GM20000 (cell line): ENCODE results near the gene PRR12.
"Not testable (repeated sequence)": the region's sequence is repeated elsewhere in the genome, so short reads cannot be mapped to it uniquely, and the experiment has no call there.

Experiments used
- DNase-seq: peaks from one replicate; pipeline ENCODE4 v3.0.0; 2012; ENCODE audit warnings: low spot score
- TF ChIP-seq, protein P1 (sequence below): IDR thresholded peaks from 2 replicates; pipeline ENCODE4 v1.5.1; 2012; ENCODE audit warnings: mild to moderate bottlenecking, control low read depth; ENCODE audit errors: extremely low read depth, missing control alignments

Gene PRR12

DNA sequence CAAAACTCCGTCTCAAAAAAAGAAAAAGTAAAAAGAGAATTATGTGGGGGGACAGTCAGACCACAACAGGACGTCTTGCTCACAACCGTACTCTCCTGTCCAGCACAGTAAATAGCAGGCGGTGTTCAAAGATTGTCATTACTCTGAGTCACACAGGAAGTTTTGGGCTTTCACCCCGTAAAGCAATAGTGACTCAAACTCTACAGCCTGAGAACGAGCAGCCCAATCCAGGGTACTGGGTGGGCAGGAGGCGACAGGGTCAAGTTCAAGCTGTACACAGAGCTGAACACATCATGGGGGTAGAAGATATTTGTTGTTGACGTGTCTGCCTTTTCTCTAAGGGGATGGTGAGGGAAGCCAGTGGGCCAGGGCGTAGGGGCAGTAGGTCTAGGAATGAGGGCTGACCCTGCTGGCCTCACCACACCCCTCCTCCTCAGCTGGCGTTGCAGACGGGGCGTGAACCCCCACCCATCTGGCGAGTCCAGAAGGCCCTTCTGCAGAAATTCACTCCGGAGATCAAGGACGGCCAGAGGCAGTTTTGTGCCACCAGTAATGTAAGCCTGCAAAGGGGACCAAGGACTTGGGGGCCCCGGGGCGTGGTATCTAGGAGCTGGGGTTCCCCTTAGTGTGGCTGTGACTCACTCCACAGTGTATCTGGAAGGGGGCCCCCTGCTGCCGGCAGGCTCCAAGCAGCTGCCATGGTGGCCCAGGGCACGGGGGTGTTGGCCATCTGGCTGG, 23.3 kb downstream of the PRR12 start:
- TF ChIP-seq, protein P1, sequence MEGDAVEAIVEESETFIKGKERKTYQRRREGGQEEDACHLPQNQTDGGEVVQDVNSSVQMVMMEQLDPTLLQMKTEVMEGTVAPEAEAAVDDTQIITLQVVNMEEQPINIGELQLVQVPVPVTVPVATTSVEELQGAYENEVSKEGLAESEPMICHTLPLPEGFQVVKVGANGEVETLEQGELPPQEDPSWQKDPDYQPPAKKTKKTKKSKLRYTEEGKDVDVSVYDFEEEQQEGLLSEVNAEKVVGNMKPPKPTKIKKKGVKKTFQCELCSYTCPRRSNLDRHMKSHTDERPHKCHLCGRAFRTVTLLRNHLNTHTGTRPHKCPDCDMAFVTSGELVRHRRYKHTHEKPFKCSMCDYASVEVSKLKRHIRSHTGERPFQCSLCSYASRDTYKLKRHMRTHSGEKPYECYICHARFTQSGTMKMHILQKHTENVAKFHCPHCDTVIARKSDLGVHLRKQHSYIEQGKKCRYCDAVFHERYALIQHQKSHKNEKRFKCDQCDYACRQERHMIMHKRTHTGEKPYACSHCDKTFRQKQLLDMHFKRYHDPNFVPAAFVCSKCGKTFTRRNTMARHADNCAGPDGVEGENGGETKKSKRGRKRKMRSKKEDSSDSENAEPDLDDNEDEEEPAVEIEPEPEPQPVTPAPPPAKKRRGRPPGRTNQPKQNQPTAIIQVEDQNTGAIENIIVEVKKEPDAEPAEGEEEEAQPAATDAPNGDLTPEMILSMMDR = no peak
- no peak for DNase-seq

DNA sequence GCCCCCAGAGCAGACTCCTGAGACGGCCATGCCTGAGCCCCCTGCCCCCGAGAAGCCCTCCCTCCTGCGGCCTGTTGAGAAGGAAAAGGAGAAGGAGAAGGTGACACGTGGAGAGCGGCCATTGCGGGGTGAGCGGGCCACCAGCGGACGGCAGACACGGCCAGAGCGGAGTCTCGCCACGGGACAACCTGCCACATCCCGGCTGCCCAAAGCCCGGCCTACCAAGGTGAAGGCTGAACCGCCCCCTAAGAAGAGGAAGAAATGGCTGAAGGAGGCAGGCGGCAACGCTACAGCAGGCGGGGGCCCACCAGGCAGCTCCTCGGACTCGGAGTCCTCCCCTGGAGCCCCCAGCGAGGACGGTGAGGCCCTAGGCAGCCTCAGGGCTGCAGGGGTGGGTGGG, 24.9 kb downstream of the PRR12 start:
- DNase-seq = no peak
- TF ChIP-seq, protein P1 = no peak

DNA sequence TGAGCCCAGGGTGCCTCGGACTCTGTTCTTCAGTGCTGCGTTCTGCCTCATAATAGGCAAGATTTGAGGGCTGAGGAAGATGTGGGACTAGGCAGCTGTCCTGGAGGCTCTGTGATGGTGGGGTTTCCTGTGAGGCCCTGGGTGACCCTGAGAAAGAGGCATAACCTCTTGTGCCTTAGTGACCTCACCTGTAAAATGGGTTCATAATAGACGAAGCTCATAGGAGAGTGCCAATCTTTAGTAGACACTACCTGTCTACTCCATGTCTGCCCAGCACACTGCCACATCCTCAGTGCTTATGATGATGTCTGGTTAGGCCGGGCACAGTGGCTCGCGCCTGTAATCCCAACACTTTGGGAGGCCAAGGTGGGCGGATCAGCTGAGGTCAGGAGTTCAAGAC, 25.6 kb downstream of the PRR12 start:
- TF ChIP-seq, protein P1 = no peak

DNA sequence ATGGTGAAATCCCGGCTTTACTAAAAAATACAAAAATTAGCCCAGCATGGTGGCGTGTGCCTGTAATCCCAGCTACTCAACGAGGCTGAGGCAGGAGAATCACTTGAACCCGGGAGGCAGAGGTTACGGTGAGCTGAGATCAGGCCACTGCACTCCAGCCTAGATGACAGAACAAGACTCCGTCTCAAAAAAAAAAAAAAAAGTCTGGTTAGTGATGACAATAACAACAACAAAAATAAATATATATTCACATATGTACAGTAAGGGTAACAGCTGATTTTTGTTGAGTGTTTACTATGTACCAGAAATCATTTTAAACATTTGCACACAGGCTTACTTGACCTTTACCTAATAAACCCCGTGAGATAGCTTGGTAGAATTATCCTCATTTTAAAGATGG, 26.0 kb downstream of the PRR12 start:
- DNase-seq = no peak
- TF ChIP-seq, protein P1 = no peak

More for the DNA sequence above, 25.6 kb downstream of the PRR12 start:
- no peak for DNase-seq

DNA sequence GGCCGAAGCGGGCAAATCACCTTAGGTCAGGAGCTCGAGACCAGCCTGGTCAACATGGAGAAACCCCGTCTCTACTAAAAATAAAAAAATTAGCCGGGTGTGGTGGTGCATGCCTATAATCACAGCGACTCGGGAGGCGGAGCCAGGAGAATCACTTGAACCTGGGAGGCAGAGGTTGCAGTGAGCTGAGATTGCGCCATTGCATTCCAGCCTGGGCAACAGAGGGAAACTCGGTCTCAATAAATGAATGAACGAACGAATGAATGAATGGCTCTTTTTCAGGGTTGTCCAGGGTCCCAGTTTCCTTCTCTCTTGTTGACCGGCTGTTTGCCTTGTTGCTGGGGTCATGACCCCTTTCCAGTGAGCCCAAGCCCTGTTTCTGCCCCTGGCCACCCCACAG, 26.9 kb downstream of the PRR12 start:
- DNase-seq = not testable (repeated sequence)

DNA sequence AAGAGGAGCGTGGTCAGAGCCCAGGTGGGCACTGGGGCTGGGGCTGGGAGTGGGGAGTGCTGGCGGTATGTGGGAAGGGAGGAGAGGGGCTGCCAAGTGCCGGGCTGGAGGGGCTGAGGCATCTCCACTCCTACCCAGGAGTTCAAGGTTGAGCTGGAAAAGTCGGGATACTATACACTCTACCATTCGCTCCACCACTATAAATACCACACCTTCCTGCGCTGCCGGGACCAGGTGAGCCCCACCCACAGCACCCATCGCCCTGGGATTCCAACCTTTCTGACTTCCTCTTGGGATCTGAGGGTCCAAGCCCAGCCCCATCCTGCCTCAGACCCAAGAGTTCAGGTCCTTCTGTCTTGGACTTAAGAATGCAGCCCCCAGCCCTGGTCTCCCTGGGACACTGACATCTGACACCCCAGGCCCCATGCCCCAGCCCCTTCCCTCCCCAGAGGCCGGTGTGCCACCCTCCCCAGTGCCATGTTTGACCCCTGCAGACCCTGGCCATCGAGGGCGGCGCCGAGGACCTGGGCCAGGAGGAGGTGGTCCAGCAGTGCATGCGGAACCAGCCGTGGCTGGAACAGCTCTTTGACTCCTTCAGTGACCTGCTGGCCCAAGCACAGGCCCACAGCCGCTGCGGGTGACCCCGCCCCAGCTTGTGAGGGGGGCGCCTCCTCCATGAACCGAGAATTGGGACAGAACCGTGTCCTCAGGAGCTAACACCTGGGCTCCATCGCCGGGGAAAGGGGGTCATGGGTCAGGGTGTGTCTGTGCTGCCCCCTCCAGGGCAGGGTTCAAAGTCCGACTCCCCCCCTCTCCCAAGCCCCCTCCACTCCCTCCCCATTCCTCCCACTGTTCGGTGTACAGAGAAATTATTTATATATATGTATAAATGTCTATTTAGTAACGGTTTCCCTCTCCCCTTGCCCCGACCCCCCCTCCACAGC, 34.3 kb downstream of the PRR12 start:
- no peak for DNase-seq
- TF ChIP-seq, protein P1 = no peak

DNA sequence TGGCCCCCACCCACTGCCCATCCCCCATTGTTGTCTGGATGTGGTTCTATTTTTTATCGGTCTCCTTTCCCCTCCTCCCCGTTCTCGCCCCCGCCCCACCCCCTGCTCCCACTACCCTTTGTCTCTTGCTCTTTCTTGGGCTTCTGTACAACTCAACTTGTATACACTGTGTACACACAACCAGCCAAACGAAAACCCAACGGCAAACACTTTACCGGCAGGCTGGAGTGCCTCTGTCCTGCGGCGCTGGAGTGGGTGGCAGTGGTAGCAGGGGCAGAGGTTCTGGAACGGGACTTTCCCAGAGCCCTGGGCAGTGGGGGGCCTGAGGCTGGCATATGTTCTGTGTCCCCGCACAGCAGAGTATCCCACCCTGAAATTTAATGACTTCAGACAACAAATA, 35.2 kb downstream of the PRR12 start:
- DNase-seq = no peak
- TF ChIP-seq, protein P1 = no peak
